ENCODE data around the gene CXCL10.

DNA sequence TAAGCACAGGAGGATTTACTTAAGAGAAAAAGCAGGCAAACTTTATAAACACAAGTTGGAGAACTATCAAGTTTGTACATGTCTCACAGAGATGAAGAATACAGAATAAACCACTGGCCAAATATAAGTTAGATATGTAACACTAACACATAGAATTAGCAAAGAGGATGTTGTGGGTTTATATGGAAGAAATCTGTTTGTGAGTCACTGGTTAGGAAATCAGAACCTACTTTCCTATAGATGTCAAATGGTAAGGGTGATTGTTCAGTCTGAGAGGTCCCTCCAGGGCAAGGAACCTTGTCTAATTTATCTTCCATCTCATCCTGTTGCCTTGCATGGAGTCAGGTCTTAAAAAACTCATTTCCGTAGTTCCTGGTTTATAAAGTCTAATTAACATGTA lies 36.5 kb upstream of the CXCL10 start:
- TF ChIP-seq POLR2A (IDR thresholded peaks at IDR 0.05): no peak
- TF ChIP-seq CTCF (IDR thresholded peaks at IDR 0.05): no peak

Measured in Peyer's patch (tissue), 4 donors.